H9 (cell line): Measurements from ENCODE around the gene PLCZ1. TPM values are rescaled to one million over a fixed set of nuclear protein-coding genes. Genes with fewer than 3 reads are reported as not detected.

Experiments
- DNase-seq: peaks from one replicate; pipeline ENCODE4 v3.0.0-alpha.2; 2017
- H2AFZ ChIP-seq: one replicate; pipeline ENCODE4 v1.6.1; 2013; ENCODE audit warnings: mild to moderate bottlenecking, low read length, control low read depth, moderate library complexity
- H2AK5ac ChIP-seq: 2 replicates; pipeline ENCODE4 v1.6.1; 2013; ENCODE audit warnings: low read length, control low read depth, mixed read lengths; ENCODE audit not compliant: insufficient read length
- H2BK120ac ChIP-seq: one replicate; pipeline ENCODE4 v1.6.1; 2013; ENCODE audit warnings: low read depth, mild to moderate bottlenecking, low read length, control low read depth, inconsistent platforms; ENCODE audit not compliant: poor library complexity, severe bottlenecking
- H2BK12ac ChIP-seq: 2 replicates; pipeline ENCODE4 v1.6.1; 2013; ENCODE audit warnings: low read length, control low read depth, mixed read lengths, low read depth; ENCODE audit not compliant: insufficient read length
- H2BK15ac ChIP-seq: 2 replicates; pipeline ENCODE4 v1.6.1; 2013; ENCODE audit warnings: low read depth, low read length, control low read depth
- H2BK20ac ChIP-seq: one replicate; pipeline ENCODE4 v1.6.1; 2013; ENCODE audit warnings: low read depth, mild to moderate bottlenecking, low read length, control low read depth, inconsistent platforms; ENCODE audit not compliant: poor library complexity, severe bottlenecking
- H2BK5ac ChIP-seq: 2 replicates; pipeline ENCODE4 v1.6.1; 2013; ENCODE audit warnings: low read length, control low read depth, mixed read lengths; ENCODE audit not compliant: insufficient read length
- H3K14ac ChIP-seq: 2 replicates; pipeline ENCODE4 v1.6.1; 2013; ENCODE audit warnings: low read length, control low read depth; ENCODE audit not compliant: insufficient read depth
- H3K18ac ChIP-seq: 2 replicates; pipeline ENCODE4 v1.6.1; 2013; ENCODE audit warnings: low read depth, mild to moderate bottlenecking, mixed read lengths, low read length, control low read depth; ENCODE audit not compliant: insufficient read length
- H3K23ac ChIP-seq: 2 replicates; pipeline ENCODE4 v1.6.1; 2013; ENCODE audit warnings: low read length, control low read depth, mixed read lengths, low read depth; ENCODE audit not compliant: insufficient read length
- H3K23me2 ChIP-seq: 2 replicates; pipeline ENCODE4 v1.6.1; 2013; ENCODE audit warnings: low read depth, mild to moderate bottlenecking, mixed read lengths, low read length, control low read depth; ENCODE audit not compliant: insufficient read length, poor library complexity, severe bottlenecking
- H3K27ac ChIP-seq: 2 replicates; pipeline ENCODE4 v1.5.1; 2013; ENCODE audit warnings: low read length, control low read depth, mixed read lengths, low read depth; ENCODE audit not compliant: insufficient read length
- H3K27me3 ChIP-seq: 2 replicates; pipeline ENCODE4 v1.6.1; 2013; ENCODE audit warnings: low read length, control low read depth, inconsistent platforms; ENCODE audit not compliant: insufficient read depth
- H3K4ac ChIP-seq: 2 replicates; pipeline ENCODE4 v1.6.1; 2013; ENCODE audit warnings: low read depth, mild to moderate bottlenecking, control low read depth, inconsistent platforms, low read length, moderate library complexity
- H3K4me1 ChIP-seq: 2 replicates; pipeline ENCODE4 v1.6.1; 2013; ENCODE audit warnings: low read length, control low read depth, inconsistent platforms; ENCODE audit not compliant: insufficient read depth
- H3K4me2 ChIP-seq: 2 replicates; pipeline ENCODE4 v1.6.1; 2013; ENCODE audit warnings: low read length, control low read depth, mixed read lengths; ENCODE audit not compliant: insufficient read length, insufficient read depth
- H3K56ac ChIP-seq: 2 replicates; pipeline ENCODE4 v1.6.1; 2013; ENCODE audit warnings: low read depth, mild to moderate bottlenecking, mixed read lengths, low read length, control low read depth; ENCODE audit not compliant: insufficient read length
- H3K79me1 ChIP-seq: 2 replicates; pipeline ENCODE4 v1.6.1; 2013; ENCODE audit warnings: low read depth, mild to moderate bottlenecking, moderate library complexity, low read length, control low read depth, inconsistent platforms; ENCODE audit not compliant: insufficient read depth, poor library complexity, severe bottlenecking
- H3K79me2 ChIP-seq: 2 replicates; pipeline ENCODE4 v1.6.1; 2013; ENCODE audit warnings: low read length, control low read depth, inconsistent platforms; ENCODE audit not compliant: insufficient read depth
- H3K9ac ChIP-seq: 2 replicates; pipeline ENCODE4 v1.6.1; 2013; ENCODE audit warnings: low read length, control low read depth, mixed read lengths; ENCODE audit not compliant: insufficient read length; ENCODE audit errors: extremely low read depth
- H3K9me3 ChIP-seq: one replicate; pipeline ENCODE4 v1.6.1; 2013; ENCODE audit warnings: low read depth, low read length, inconsistent platforms; ENCODE audit not compliant: control insufficient read depth
- H3T11ph ChIP-seq: one replicate; pipeline ENCODE4 v1.6.1; 2013; ENCODE audit warnings: mild to moderate bottlenecking, low read length, control low read depth, inconsistent platforms
- H4K20me1 ChIP-seq: one replicate; pipeline ENCODE4 v1.6.1; 2013; ENCODE audit not compliant: control insufficient read depth, insufficient read length, insufficient read depth
- H4K5ac ChIP-seq: 2 replicates; pipeline ENCODE4 v1.6.1; 2013; ENCODE audit warnings: low read depth, mild to moderate bottlenecking, mixed read lengths, low read length, control low read depth; ENCODE audit not compliant: insufficient read length
- H4K8ac ChIP-seq: replicated peaks from 2 replicates; pipeline ENCODE4 v1.6.1; 2013; ENCODE audit warnings: low read length, control low read depth, mixed read lengths, low read depth; ENCODE audit not compliant: insufficient read length
- H4K91ac ChIP-seq: 2 replicates; pipeline ENCODE4 v1.6.1; 2013; ENCODE audit warnings: low read depth, mild to moderate bottlenecking, moderate library complexity, mixed read lengths, low read length, control low read depth; ENCODE audit not compliant: insufficient read length
- H3K27ac Mint-ChIP-seq, 3 experiments: 2 replicates in 2 of 3; 3 replicates in 1 of 3; pipeline ENCODE4 v1.8.0; 2020 to 2021; ENCODE audit warnings: mixed read lengths in 3 of 3, mild to moderate bottlenecking in 1 of 3, moderate library complexity in 1 of 3
- H3K27me3 Mint-ChIP-seq: 2 replicates; pipeline ENCODE4 v1.8.0; 2021; ENCODE audit warnings: low read depth, mild to moderate bottlenecking, moderate library complexity, mixed read lengths
- H3K36me3 Mint-ChIP-seq, 3 experiments: 2 replicates in 2 of 3; 3 replicates in 1 of 3; pipeline ENCODE4 v1.8.0; 2020 to 2021; ENCODE audit warnings: low read depth in 3 of 3, mixed read lengths in 3 of 3; ENCODE audit not compliant: insufficient read depth in 1 of 3
- H3K4me1 Mint-ChIP-seq, 2 experiments: 2 replicates each; pipeline ENCODE4 v1.8.0; 2020; ENCODE audit warnings: mixed read lengths in 2 of 2
- H3K4me3 Mint-ChIP-seq, 2 experiments: 2 replicates in 1 of 2; 3 replicates in 1 of 2; pipeline ENCODE4 v1.8.0; 2020 to 2021; ENCODE audit warnings: mild to moderate bottlenecking in 2 of 2, mixed read lengths in 2 of 2, moderate library complexity in 1 of 2
- H3K9me3 Mint-ChIP-seq, 2 experiments: 2 replicates in 1 of 2; 3 replicates in 1 of 2; pipeline ENCODE4 v1.8.0; 2020; ENCODE audit warnings: mild to moderate bottlenecking in 2 of 2, mixed read lengths in 2 of 2, moderate library complexity in 1 of 2
- WGBS: extraction: QIAGEN DNeasy Blood & Tissue Kit; methylation state at CpG from one replicate; pipeline ENCODE4 v1.1.7; 2013; ENCODE audit warnings: missing lambda C conversion rate, low lambda C conversion rate, mixed read lengths; ENCODE audit not compliant: insufficient read length; ENCODE audit errors: extremely low coverage; 5-methylcytosine and 5-hydroxymethylcytosine counted together
- total RNA-seq: library from RNA; stranded (reverse); gene quantifications from 2 replicates; pipeline ENCODE4 v1.2.1, GENCODE V29; 2021
- TF ChIP-seq, protein P1 (sequence below): fragments of 200-600 bp; sonication (generic); conservative IDR thresholded peaks from 3 replicates; pipeline ENCODE4 v1.8.0; 2021; ENCODE audit warnings: antibody characterized with exemption, mild to moderate bottlenecking

The PLCZ1 gene
- total RNA-seq, 1 experiment from 2014 or later: not detected

DNA sequence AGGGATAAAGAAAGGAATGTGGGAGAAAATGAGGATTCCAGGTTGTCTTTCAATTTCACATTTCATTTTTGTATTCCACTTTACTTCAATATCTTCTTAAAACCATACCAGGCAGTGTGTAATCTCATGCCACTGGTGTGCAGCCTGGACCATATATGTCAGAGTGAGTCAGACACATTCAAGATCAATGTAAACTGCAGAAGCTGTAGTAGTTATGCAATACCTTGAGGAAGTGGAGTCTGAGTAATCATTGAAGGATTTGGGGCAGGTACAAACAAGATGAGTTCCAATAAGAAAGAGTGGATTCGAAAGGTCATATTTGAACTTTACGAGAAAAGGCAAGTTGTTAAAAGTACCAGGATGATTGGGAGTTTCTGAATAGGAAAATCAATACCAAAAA, 14.1 kb downstream of the PLCZ1 start:
- Histone ChIP-seq H3K18ac (no peak overlapping the region), H4K20me1 (no peaks in the 10 kb centered on the region), H3K23me2 (no peaks in the 10 kb centered on the region), H3K14ac (no peak overlapping the region), H3K9me3 (no peaks in the 10 kb centered on the region), H2AFZ (no peak overlapping the region), H4K5ac (no peak overlapping the region), H2AK5ac (no peak overlapping the region), H3K27me3 (no peaks in the 10 kb centered on the region), H2BK120ac (no peak overlapping the region), H3K4me1 (no peaks in the 10 kb centered on the region), H2BK12ac (no peak overlapping the region), H3K79me2 (no peaks in the 10 kb centered on the region), H4K8ac (no peak overlapping the region), H3K9ac (no peak overlapping the region), H2BK20ac (no peak overlapping the region), H3K4me2 (no peak overlapping the region), H2BK5ac (no peak overlapping the region), H2BK15ac (no peak overlapping the region), H4K91ac (no peak overlapping the region), H3K4ac (no peak overlapping the region), H3K27ac (no peak overlapping the region), H3K23ac (no peak overlapping the region), H3K79me1 (no peaks in the 10 kb centered on the region), H3K56ac (no peak overlapping the region), H3T11ph (no peak overlapping the region)
- no CpG with 5 or more reads among the region's 2 CpGs for WGBS
- TF ChIP-seq, protein P1, sequence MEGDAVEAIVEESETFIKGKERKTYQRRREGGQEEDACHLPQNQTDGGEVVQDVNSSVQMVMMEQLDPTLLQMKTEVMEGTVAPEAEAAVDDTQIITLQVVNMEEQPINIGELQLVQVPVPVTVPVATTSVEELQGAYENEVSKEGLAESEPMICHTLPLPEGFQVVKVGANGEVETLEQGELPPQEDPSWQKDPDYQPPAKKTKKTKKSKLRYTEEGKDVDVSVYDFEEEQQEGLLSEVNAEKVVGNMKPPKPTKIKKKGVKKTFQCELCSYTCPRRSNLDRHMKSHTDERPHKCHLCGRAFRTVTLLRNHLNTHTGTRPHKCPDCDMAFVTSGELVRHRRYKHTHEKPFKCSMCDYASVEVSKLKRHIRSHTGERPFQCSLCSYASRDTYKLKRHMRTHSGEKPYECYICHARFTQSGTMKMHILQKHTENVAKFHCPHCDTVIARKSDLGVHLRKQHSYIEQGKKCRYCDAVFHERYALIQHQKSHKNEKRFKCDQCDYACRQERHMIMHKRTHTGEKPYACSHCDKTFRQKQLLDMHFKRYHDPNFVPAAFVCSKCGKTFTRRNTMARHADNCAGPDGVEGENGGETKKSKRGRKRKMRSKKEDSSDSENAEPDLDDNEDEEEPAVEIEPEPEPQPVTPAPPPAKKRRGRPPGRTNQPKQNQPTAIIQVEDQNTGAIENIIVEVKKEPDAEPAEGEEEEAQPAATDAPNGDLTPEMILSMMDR: no peak
- Mint-ChIP-seq H3K36me3 (no peaks in the 10 kb centered on the region), H3K4me1 (peaks cover 0 to 6% of the 10 kb centered on the region in 2 experiments; a peak in 2 of 4 replicates), H3K27ac (no peak overlapping the region), H3K27me3 (no peaks in the 10 kb centered on the region), H3K9me3 (no peaks in the 10 kb centered on the region), H3K4me3 (no peak overlapping the region)
- no peak for DNase-seq
